OCI-LY3 (cell line): ENCODE measurements around the gene PLCB4.

Experiments used
- EZH2phosphoT487 ChIP-seq: fragments of 200-600 bp; shearing (Covaris generic); IDR thresholded peaks from 2 replicates; pipeline ENCODE4 v1.6.1; 2018; ENCODE audit warnings: antibody characterized with exemption, mixed run types, low read depth
- TF ChIP-seq, protein P1 (sequence below): fragments of 200-600, 300-600 bp; sonication (generic); IDR thresholded peaks from 2 replicates; pipeline ENCODE4 v1.5.1; 2014; ENCODE audit warnings: antibody characterized with exemption, low read length, low read depth

DNA sequence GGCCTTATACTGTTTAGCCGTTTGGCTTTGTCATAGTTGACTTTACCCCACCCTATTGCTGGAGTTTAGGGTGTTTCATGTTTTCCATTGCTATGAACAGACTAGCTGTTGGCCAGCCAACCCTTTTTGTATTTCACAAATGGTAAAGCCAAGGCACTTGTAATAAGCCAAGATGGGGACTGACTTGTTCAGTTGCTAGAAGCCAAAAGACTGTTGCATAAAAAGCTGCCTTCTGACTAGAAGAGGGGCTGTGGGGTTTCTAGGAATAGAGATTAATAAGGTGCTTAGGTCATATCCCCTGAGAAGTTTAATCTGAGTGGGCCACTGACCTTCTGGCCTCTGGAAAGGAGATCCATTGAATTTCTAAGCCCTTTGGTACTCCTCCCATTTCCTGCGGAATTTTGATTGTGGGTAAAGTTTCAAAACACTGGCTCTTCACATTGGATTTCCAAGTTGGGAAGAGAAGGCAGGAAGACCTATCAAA, 211.1 kb downstream of the PLCB4 start:
- TF ChIP-seq, protein P1, sequence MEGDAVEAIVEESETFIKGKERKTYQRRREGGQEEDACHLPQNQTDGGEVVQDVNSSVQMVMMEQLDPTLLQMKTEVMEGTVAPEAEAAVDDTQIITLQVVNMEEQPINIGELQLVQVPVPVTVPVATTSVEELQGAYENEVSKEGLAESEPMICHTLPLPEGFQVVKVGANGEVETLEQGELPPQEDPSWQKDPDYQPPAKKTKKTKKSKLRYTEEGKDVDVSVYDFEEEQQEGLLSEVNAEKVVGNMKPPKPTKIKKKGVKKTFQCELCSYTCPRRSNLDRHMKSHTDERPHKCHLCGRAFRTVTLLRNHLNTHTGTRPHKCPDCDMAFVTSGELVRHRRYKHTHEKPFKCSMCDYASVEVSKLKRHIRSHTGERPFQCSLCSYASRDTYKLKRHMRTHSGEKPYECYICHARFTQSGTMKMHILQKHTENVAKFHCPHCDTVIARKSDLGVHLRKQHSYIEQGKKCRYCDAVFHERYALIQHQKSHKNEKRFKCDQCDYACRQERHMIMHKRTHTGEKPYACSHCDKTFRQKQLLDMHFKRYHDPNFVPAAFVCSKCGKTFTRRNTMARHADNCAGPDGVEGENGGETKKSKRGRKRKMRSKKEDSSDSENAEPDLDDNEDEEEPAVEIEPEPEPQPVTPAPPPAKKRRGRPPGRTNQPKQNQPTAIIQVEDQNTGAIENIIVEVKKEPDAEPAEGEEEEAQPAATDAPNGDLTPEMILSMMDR, result no peak
- no peak for TF ChIP-seq EZH2phosphoT487
